ENCODE data around the gene SHISA6. TPM values are rescaled to one million over a fixed set of nuclear protein-coding genes. Genes with fewer than 3 reads are reported as not detected.

Gene SHISA6
- total RNA-seq, 2 experiments from 2014 or later, result not detected

DNA sequence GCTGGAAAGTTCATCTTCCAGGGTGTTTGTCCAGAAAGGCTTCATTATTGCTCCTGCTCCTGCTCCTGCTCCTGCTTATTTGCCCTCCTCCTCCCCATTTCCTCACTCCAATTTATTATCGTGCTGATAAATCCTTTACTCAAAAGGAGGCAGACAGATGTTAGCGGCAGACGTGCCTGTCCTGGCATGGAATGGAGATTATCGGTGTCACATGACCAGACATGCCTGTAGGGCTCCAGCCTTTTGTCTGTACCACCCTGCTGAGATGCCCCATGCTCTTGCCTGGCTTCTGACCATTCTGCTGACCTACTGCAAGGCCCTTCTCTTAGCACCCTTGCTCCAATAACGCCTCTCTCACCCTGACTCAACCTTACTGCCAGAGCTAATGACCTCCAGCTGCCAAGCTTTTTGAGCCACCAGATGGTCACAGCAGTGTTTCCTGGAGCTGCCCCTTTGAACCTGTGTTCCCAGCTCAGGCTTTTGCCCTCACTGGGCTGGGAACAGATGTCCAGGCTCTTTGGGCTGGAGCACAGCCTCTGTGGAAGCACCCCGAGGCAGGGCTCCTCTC, 370.1 kb downstream of the SHISA6 start:
- Mint-ChIP-seq H3K9me3 (peaks cover 1% of the 10 kb centered on the region), H3K4me1 (no peaks in the 10 kb centered on the region), H3K27ac (no peak overlapping the region), H3K4me3 (no peak overlapping the region), H3K27me3 (no peaks in the 10 kb centered on the region), H3K36me3 (no peaks in the 10 kb centered on the region)
- POLR2A ChIA-PET, result no interaction called here
- no peak for ATAC-seq (ENCODE audit: low read depth)
- no peak for DNase-seq

DNA sequence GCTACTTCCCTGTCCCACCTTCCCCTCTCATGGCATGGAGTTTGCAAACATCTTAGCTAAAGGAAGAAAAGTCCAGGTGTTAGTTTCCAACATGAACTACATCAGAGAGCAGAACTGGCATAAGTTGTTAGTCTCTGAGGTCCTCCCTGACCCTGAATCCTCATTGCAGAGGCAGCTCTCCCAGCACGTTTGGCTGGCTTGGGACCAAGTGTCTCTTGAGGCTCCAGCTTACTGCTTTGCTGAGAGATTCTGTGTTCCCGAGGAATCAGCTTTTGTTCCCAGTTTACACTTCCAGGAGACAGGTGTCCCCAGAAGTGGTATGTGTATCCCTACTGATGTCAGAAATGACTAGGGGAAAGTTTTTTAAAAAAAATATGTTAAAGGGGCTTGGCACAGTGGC, 371.9 kb downstream of the SHISA6 start:
- H3K4me1 Mint-ChIP-seq, result no peaks in the 10 kb centered on the region
- DNase-seq (no peak), ATAC-seq (ENCODE audit: low read depth) (no peak)
- POLR2A ChIA-PET, result no interaction called here
- H3K27ac Mint-ChIP-seq, result no peak overlapping the region
- H3K36me3 Mint-ChIP-seq, result no peaks in the 10 kb centered on the region
- peaks cover 1% of the 10 kb centered on the region for H3K9me3 Mint-ChIP-seq
- no peak overlapping the region for H3K4me3 Mint-ChIP-seq
- H3K27me3 Mint-ChIP-seq, result no peaks in the 10 kb centered on the region

Measured in activated naive CD8-positive, alpha-beta T cell treated with anti-CD3 and anti-CD28 coated beads, Interleukin-2, amount 10 ng/mL, durations not matched to agents 7 days and 5 days (primary cell).